Lower lobe of right lung (tissue), 2 donors: ENCODE measurements around the gene RPA3. TPM values are rescaled to one million over a fixed set of nuclear protein-coding genes. Genes with fewer than 3 reads are reported as not detected.

Experiments
- ATAC-seq, 2 donors: fragments of 200-7000 bp; cut with Tn5 transposase; one replicate each; pipeline ENCODE4 v1.9.1; 2020 to 2022; ENCODE audit warnings: mild to moderate bottlenecking in 2 of 2, moderate library complexity in 2 of 2
- DNase-seq: peaks from one replicate; pipeline ENCODE4 v3.0.0-alpha.2; 2020
- H3K27ac ChIP-seq: fragments of 200-600 bp; one replicate; pipeline ENCODE4 v1.8.0; 2022
- H3K27me3 ChIP-seq: fragments of 200-600 bp; one replicate; pipeline ENCODE4 v1.8.0; 2022; ENCODE audit warnings: low read depth
- H3K36me3 ChIP-seq: fragments of 200-600 bp; one replicate; pipeline ENCODE4 v1.8.0; 2022; ENCODE audit warnings: mild to moderate bottlenecking
- H3K4me1 ChIP-seq: fragments of 200-600 bp; one replicate; pipeline ENCODE4 v1.8.0; 2022
- H3K4me3 ChIP-seq: fragments of 200-600 bp; one replicate; pipeline ENCODE4 v1.8.0; 2022; ENCODE audit warnings: mild to moderate bottlenecking
- H3K9me3 ChIP-seq: fragments of 200-600 bp; one replicate; pipeline ENCODE4 v1.8.0; 2022
- CTCF ChIP-seq: fragments of 200-600 bp; IDR thresholded peaks from one replicate; pipeline ENCODE4 v1.8.0; 2022; ENCODE audit warnings: antibody characterized with exemption, mild to moderate bottlenecking
- intact Hi-C: fragments of 100-400 bp; cut with DNase I; formaldehyde crosslinking; loops from one replicate; pipeline ENCODE4 v1.11.0; 2022
- total RNA-seq: library from RNA; stranded (reverse); fragmentation: NEBNext Ultra II Directional; extraction: Animal tissue kit (Norgen Biotek cat#: 25700); gene quantifications from one replicate; pipeline ENCODE4 v1.2.1, GENCODE V29; 2021
- donor health status: DM: no; HTN: yes; CAD: no; lungs with severe emphysema.

RPA3 gene
- total RNA-seq, 1 donor from 2014 or later: 27.4 TPM

GRCh38 chr7:7746458-7746857 lies 28.1 kb upstream of the RPA3 start:
- no peak for ATAC-seq
- no peak for DNase-seq
- no peak overlapping the region for H3K27ac ChIP-seq
- no peaks in the 10 kb centered on the region for H3K27me3 ChIP-seq
- TF ChIP-seq CTCF: no peak
- H3K36me3 ChIP-seq: no peaks in the 10 kb centered on the region
- no peaks in the 10 kb centered on the region for H3K9me3 ChIP-seq
- H3K4me3 ChIP-seq: no peak overlapping the region
- no peaks in the 10 kb centered on the region for H3K4me1 ChIP-seq
- intact Hi-C loops: no loop called here

GRCh38 chr7:7745966-7746365 lies 27.6 kb upstream of the RPA3 start:
- H3K4me1 ChIP-seq: no peaks in the 10 kb centered on the region
- no peak overlapping the region for H3K4me3 ChIP-seq
- no peaks in the 10 kb centered on the region for H3K9me3 ChIP-seq
- no peak for ATAC-seq
- H3K36me3 ChIP-seq: no peaks in the 10 kb centered on the region
- DNase-seq: no peak
- intact Hi-C loops: no loop called here
- no peak for TF ChIP-seq CTCF
- no peaks in the 10 kb centered on the region for H3K27me3 ChIP-seq
- H3K27ac ChIP-seq: no peak overlapping the region

GRCh38 chr7:7745258-7745657 lies 26.9 kb upstream of the RPA3 start:
- DNase-seq: no peak
- Histone ChIP-seq H3K4me3 (no peak overlapping the region), H3K27ac (no peak overlapping the region), H3K4me1 (no peaks in the 10 kb centered on the region), H3K27me3 (no peaks in the 10 kb centered on the region), H3K9me3 (no peaks in the 10 kb centered on the region), H3K36me3 (no peaks in the 10 kb centered on the region)
- TF ChIP-seq CTCF: no peak
- intact Hi-C loops: no loop called here
- ATAC-seq: no peak

- TF ChIP-seq CTCF: no peak
- intact Hi-C loops: no loop called here
- H3K4me1 ChIP-seq: peaks cover 8% of the 10 kb centered on the region
Measured at GRCh38 chr7:7742223-7742622, 23.8 kb upstream of the RPA3 start.

GRCh38 chr7:7740037-7740355 lies 21.6 kb upstream of the RPA3 start:
- no peak for ATAC-seq
- H3K27ac ChIP-seq: no peak overlapping the region

More at GRCh38 chr7:7742223-7742622, 23.8 kb upstream of the RPA3 start:
- H3K4me3 ChIP-seq: no peak overlapping the region
- no peaks in the 10 kb centered on the region for H3K36me3 ChIP-seq
- ATAC-seq (no peak), DNase-seq (no peak)
- no peak overlapping the region for H3K27ac ChIP-seq
- no peaks in the 10 kb centered on the region for H3K27me3 ChIP-seq
- no peaks in the 10 kb centered on the region for H3K9me3 ChIP-seq

More at GRCh38 chr7:7740037-7740355, 21.6 kb upstream of the RPA3 start:
- Histone ChIP-seq H3K27me3 (no peaks in the 10 kb centered on the region), H3K36me3 (no peaks in the 10 kb centered on the region), H3K4me1 (peaks cover 8% of the 10 kb centered on the region), H3K4me3 (no peak overlapping the region), H3K9me3 (no peaks in the 10 kb centered on the region)
- no peak for DNase-seq
- no peak for TF ChIP-seq CTCF
- intact Hi-C loops: no loop called here
